GM19463 (cell line): ENCODE data around the gene ZBED1.
"Not testable (repeated sequence)": the region's sequence is repeated elsewhere in the genome, so short reads cannot be mapped to it uniquely, and the experiment has no call there.

ENCODE experiments used
- ATAC-seq: cut with Tn5 transposase; IDR thresholded peaks from one replicate; pipeline ENCODE4 v1.9.1; 2021; ENCODE audit warnings: mild to moderate bottlenecking, moderate library complexity; ENCODE audit not compliant: unreplicated experiment

Gene ZBED1

DNA sequence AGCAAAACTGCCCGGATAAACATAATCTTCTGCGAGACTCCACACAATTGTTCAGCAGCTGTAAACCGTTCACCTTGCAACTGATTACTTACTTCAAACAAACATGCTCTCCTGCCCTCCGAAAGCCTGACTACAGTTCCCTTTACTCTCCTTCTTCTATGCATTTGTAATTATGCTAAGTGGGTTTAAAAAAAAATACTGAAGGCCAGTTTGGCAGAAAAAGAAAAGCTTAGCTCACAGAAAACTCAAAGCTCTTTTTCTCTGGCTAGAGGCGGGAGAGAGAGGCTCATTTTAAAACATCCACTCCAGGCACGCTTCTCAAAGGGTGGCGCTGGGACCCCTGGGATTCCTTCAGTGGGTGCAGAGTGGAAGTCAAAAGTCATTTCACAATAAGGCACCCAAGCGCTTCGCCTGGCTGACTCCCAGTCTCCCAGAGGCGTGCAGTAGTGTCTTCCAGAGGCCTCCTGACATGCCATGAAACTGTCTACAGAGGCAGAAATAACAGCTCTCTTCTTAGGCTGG is 1.9 kb downstream of the ZBED1 start:
- no peak for ATAC-seq

DNA sequence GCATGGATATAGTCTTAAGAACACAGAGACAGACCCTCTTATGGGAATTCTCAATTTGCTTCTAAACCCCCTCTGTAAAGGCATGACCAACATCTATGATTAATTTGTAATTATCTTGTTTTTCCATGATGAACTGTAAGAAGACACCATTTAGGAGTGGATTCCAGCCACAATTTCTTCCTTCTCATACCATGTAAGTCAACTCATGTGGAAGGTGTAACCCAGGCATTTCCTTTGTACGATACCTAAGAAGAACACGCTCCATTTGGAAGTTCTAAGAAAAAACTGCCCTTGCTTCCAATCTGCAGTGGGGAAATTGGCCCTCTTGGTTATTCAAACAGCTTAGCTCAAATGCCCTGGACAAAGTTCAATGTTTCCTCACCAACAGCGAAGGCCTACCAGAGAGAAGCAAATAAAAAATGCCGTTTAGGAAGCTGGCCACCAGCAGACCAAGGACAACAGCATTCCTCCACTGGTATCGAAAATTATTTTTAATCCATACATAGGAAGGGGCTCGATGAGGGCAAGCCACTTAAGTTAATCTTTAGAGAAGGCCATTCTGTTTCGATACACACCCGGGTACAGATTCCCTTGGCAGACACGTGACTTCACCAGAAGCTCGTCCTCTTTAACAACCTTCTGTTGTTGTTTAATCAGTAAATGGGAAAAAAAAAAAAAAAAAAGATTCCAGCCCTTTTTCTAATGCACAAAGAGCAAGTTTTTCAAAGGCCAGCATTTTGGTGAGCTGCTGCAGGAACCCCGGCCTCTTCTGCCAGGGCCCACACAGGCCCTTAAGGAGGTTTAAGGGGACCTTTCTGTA is 2.6 kb downstream of the ZBED1 start:
- no peak for ATAC-seq

DNA sequence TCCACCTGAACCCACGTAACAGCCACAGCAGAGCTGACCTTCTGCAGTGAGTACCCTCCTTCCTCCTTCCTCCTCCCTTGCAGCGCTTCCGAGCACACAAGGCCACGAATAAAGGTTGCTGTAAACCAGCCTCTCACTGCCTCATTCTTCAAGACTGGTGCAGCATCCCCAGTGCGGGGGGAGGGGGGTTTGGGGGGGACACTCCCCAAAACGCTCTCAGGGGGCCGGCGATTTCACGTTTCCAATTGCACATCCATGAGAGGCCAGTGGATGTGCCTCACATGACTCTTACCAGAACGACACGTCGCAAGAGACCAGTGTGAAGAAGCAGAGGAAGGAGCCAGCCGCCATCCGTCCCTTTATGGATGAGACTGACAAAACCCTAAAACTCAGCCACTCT is 5.2 kb downstream of the ZBED1 start:
- ATAC-seq, result no peak

DNA sequence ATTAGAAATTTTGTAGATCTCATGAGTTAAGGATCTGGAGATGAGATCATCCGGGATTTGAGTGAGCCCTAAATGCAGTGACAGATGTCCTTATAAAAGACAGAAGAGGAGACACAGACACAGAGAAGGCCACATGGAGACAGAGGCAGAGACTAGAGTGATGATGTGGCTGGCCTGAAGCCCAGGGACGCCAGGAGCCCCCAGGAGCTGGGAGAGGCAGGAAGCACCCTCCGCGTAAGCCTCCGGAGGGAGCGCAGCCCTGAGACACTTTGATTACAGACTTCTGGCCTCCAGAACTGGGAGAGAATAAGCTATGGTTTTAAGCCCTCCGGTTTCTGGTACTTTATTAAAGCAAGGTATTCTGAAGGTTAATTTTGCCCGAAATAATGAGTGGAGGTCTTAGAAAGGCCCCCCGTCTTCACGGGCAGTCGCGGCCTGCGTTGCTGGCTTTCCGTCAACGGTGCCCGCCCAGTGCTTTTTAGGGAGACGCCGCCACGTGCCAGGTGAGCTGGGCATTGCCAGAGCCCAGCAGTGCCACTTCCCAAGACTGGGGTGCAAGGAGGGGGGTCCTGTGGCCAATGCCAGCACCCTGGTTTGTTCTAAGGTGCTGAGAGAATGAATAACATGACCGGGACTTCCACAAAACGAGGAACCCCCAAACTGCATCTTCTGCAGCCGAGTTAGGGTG is 8.1 kb downstream of the ZBED1 start:
- ATAC-seq, result no peak

DNA sequence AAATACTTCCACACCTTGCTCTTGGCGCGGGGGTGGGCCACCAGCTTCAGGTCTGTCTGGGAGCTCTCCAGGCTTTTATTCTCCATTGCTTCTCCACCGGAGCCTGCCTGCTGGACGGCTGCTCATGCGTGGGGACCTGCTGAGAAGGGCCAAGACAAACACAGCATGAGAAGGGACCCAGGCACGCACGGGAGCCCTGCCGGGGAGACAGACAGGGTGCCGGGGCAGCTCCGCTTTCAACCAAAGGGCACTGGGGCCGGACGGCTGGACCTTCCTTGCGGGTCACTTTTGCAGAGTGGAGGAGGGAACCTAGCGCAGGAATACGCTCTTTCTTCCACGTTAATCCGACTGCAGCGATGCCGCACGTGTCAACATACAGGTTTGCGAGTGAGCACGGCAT is 10.1 kb downstream of the ZBED1 start:
- ATAC-seq, result no peak

DNA sequence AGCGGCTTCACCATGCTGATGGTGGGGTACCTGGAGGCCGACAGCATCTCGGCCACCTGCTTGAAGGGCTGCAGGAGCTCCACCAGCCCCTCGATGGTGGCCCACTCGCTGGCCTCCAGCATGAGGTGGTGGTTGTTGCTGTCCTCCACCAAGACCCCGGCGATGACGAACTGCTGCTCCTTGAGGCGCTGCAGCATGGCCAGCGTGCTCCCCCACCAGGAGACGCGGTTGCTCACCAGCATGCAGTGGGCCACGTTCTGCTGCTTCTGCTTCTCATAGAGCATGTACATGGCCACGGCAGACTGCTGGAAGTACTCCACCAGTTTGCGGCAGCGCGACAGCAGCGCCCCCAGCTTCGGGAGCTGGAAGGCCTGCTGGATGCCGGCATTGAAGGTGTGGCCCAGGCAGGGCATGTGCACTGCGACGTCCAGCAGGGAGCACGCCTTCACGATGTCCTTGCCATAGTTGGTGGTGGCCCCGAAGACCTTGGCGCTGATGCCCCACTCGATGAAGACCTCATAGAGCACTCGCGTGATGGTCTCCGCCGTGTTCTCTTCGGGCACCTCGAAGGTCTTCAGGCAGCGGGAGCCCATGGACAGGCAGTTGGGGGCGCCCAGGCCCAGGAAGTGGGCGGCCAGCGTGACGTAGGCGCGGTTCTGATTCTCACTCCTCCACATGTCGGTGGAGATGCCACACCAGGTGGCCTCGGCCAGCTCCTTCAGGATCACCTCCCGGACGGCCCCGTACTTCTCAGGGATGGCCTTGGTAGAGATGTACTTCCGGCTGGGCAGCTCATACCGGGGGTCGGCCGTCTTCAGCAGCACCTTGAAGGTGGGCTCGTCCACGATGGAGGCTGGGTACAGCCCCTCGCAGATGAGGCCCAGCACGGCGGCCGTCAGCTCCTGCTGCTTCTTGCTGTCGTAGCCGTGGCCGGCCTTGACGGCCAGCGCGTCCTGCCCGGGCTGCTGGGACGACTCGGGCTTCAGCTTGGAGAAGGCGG is 11.0 kb downstream of the ZBED1 start:
- no peak for ATAC-seq

DNA sequence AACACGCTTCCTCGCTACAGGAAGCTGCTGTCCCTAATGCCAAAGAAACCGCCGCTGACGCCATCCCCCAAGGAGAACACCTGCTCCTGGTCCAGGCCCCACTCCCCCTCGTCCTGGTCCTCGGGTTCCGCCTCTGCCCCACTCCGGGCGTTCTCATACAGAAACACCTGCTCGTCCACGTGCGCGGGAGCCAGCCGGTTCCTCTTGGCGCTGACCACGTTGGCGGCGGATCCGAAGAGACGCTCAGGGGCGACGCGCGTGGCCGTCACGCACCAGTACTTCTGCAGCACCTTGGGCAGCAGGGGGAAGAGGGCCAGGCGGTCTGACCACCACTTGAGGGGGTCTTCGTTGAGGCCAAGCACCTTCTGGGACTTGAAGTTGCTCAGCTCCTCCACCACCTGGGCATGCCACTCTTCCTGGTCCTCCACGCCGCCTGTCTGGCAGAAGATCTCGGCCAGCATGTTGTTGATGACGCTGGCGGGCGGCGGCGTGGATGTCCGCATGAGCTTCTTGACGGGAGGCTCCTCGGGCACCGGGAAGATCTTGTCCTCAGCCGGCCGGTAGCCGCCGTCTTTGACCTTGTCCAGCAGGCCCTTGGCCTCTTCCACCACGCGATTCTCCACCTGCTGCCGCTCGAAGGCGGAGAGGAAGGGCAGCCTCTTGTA is 12.0 kb downstream of the ZBED1 start:
- ATAC-seq, result no peak

DNA sequence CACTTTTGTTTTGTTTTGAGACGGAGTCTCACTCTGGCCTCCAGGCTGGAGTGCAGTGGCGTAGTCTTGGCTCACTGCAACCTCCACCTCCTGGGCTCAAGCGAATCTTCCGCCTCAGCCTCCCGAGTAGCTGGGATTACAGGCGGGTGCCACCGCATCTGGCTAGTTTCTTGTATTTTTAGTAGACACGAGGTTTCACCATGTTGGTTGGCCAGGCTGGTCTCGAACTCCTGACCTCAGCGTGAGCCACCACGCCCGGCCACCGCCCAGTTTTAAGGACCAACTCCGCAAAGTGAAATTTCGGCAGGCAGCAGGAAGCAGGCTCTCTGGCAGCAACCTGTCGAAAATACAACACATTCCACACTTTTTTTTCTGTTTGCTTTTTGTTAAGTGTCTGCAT is 13.4 kb downstream of the ZBED1 start:
- no peak for ATAC-seq

DNA sequence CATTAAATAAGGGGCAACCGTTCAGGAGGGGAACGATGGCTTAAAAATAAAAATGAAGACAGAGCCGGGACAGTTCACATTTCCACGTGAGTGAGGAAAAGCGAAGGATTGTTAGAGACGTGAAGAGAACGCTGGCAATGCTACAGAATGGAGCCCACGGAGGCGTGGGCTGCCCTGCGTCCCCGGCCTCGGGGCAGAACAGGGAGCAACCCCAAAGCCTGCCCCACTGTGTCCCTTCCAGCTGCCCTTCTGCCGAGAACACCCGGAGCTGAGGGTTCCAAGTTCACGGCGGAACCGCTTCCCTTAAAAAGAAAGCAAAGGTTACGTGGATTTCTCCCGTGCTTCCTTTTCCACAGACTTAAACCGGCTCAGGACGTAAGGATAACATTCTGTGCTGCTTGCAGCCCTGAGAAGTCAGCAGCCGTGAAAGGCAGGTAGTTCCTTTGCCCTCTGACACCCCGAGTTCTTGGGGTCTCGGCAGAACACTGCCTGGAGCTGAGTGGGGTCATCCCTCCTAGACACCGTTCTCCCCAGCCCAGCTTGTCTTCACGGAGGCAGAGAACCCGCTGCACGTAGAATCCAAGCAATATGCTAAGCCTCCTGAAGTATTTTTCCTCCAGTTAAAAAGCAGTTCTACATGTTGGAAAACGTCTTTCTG is 14.2 kb downstream of the ZBED1 start:
- ATAC-seq, result no peak

- no peak for ATAC-seq
These were observed 14.9 kb downstream of the ZBED1 start for GRCh38 chrX:2485789-2486345.

- ATAC-seq, result no peak
These were observed 15.8 kb downstream of the ZBED1 start for GRCh38 chrX:2484721-2485648.

DNA sequence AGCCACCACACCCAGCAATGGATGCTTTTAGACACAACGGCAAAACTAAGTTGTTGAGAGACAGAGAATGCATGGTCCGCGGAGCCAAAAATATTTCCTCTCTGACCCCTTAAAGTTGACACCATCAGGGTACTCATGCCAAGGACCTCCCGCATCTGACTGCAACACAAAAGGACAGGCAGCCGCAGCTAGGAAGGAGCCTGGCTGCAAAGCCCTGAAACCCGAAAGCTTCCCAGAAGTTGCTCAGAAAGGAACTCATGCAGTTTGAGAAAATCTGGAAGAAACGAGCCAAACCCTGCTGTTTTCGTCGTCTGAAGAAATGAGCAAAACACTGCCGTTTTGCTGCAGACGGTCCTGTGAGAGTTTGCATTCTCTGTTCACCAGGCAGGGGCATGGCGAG is 16.5 kb downstream of the ZBED1 start:
- no peak for ATAC-seq

- no peak for ATAC-seq
These were observed 17.2 kb downstream of the ZBED1 start for GRCh38 chrX:2483398-2484060.

DNA sequence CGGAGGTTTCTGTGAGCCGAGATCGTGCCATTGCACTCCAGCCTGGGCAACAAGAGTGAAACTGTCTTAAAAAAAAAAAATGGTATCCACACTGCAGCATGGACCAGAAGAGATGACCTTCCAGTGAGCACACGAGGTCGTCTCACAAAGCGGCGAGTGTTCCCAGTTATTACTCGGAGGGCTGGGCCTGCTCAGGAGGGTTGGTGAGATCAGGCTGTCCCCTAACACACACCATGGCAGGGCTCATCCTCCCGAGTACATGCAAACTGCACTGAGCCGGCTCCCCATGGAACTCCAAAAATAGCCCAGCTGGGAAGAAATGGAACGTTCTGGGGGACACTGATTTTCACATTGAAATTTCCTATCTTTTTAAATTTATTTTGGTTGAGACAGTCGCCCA is 19.2 kb downstream of the ZBED1 start:
- not testable (repeated sequence) for ATAC-seq

- ATAC-seq, result not testable (repeated sequence)
These were observed 20.8 kb downstream of the ZBED1 start for GRCh38 chrX:2479982-2480381.

DNA sequence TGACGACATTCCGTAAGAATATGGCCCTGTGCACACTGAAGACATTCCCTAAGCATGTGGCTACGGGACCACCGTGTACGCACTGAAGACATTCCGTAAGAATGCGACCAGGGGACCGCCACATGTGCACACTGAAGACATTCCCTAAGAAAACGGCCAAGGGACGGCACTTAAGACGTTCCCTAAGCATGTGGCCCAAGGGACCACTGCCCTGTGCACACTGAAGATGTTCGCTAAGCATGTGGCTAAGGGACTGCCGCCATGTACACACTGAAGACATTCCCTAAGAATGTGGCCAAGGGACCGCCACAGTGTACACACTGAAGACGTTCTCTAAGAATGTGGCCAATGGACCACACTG is 21.4 kb downstream of the ZBED1 start:
- no peak for ATAC-seq

DNA sequence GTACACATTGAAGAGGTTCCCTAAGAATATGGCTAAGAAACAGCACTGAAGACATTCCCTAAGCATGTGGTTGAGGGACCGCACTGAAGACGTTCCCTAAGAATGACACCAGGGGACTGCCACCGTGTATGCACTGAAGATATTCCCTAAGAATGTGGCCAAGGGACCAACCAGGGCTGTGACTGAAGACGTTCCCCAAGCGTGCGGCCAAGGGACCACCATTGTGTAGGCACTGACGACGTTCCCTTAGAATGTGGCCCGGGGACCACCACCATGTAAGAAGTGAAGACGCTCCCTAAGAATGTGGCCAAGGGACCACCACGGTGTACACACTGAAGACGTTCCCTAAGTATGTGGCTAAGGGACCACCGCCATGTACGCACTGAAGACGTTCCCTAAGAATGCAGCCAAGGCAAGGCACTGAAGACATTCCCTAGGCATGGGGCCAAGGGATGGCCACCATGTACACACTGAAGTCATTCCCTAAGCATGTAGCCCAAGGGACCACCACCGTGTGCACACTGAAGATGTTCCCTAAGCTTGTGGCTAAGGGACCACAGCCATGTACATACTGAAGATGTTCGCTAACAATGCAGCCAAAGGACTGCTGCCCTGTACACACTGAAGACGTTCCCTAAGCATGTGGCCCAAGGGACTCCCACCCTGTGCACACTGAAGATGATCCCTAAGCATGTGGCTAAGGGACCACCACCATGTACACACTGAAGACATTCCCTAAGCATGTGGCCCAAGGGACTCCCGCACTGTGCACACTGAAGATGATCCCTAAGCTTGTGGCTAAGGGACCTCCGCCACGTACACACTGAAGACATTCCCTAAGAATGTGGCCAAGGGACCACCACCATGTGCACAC is 22.0 kb downstream of the ZBED1 start:
- no peak for ATAC-seq
